LNCAP (cell line): ENCODE measurements around the gene RASAL1.

Source experiments
- CTCF ChIP-seq: fragments of 450-650 bp; IDR thresholded peaks from 2 replicates; pipeline ENCODE4 v1.5.1; 2017; ENCODE audit warnings: mild to moderate bottlenecking

The RASAL1 gene

GRCh38 chr12:113142886-113143332 is 7.3 kb upstream of the RASAL1 start:
- no peak for TF ChIP-seq CTCF

GRCh38 chr12:113142173-113142885 is 6.8 kb upstream of the RASAL1 start:
- no peak for TF ChIP-seq CTCF

- no peak for TF ChIP-seq CTCF
These were observed 5.1 kb upstream of the RASAL1 start for GRCh38 chr12:113140706-113141105.

- no peak for TF ChIP-seq CTCF
These were observed 3.3 kb upstream of the RASAL1 start for GRCh38 chr12:113138826-113139225.

- no peak for TF ChIP-seq CTCF
These were observed 2.6 kb upstream of the RASAL1 start for GRCh38 chr12:113137861-113138783.

GRCh38 chr12:113136990-113137511 is 1.5 kb upstream of the RASAL1 start:
- no peak for TF ChIP-seq CTCF

GRCh38 chr12:113136128-113136989 is 798 bp upstream of the RASAL1 start:
- TF ChIP-seq CTCF, result no peak
